GM12874 (cell line): ENCODE data around the gene CFAP91.

Experiments
- TF ChIP-seq, protein P1 (sequence below): IDR thresholded peaks from 2 replicates; pipeline ENCODE4 v1.5.1; 2011; ENCODE audit warnings: low read depth, mild to moderate bottlenecking, control low read depth, low read length, moderate library complexity; ENCODE audit not compliant: insufficient read depth

CFAP91 gene

DNA sequence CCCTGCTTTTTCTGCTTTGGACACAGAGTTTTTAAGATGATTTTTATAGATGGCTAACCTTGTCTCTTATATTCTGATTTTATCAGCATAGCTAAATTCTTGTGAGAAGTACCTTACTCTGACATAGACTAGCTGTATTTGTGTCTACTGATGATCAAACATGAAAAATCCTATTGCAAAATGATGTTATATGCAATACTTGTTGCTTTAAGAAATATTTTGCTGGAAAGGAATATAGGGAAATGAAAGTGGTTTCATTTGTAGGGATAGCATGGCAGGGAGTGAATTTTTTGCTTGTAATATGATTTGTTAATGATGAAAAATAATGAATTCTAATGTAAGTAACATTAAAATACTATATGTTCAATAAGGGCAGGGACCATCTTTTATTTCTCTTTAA is 35.9 kb downstream of the CFAP91 start:
- TF ChIP-seq, protein P1, sequence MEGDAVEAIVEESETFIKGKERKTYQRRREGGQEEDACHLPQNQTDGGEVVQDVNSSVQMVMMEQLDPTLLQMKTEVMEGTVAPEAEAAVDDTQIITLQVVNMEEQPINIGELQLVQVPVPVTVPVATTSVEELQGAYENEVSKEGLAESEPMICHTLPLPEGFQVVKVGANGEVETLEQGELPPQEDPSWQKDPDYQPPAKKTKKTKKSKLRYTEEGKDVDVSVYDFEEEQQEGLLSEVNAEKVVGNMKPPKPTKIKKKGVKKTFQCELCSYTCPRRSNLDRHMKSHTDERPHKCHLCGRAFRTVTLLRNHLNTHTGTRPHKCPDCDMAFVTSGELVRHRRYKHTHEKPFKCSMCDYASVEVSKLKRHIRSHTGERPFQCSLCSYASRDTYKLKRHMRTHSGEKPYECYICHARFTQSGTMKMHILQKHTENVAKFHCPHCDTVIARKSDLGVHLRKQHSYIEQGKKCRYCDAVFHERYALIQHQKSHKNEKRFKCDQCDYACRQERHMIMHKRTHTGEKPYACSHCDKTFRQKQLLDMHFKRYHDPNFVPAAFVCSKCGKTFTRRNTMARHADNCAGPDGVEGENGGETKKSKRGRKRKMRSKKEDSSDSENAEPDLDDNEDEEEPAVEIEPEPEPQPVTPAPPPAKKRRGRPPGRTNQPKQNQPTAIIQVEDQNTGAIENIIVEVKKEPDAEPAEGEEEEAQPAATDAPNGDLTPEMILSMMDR, result no peak

DNA sequence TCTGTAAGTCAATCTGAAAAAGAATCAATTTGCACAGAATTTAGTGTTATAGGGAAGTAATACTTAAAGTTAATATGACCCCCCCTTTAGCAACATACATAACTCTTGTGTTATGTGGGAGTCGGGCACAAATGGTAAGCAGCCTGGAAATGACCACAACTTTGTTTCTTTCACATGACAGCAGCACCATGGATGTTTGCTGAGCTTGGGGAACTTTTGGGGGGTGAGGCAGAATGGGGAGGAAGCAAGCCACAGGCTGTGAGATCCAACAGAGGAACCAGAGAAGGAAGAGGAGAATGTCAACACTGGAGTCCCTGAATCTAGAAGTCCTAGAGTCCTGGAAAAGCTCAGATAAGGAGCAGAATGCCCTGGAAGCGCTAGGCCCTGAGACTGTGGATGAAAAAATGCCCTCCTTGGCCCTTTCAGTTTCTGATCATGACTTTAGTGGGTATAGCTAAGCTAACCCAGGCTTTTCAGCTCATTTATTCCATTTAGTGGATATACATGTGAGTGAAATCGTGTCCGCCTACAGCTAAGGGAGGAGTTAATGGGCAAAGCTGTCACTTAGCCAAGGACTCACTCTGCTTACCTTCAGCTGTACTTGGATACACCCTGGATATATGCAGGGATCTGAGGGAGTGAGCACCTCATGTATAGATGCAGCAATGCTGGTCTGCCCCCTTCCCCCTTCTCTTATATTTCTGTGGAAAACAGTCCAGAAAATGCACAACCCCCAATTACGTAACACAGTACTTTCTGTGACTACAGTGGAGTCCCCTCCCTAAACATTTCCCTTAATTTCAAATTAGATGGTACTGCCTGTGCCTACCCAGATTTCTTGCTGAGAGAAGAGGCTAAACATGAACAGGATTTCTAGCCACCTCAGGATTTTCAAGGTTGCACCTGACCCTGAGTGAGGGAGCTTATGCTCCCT is 39.1 kb downstream of the CFAP91 start:
- TF ChIP-seq, protein P1, result no peak

DNA sequence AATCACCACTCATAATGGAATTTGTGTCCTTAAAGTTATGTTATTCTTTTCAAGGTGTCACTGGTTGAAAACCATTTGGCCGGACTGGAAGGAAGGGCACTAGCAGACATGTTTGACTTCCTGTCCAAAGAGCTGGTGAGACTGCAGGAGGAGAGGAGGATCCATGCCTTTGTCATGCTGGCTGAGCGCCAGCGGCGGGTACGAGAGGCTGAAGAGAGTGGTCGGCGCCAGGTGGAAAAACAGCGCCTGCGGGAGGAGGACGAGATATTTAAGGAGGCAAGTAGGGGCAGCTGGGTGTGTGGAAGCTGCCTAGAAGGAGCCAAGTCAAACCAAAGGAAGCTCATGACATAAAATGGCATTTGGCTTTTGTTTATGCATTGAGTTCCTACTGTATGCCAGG is 41.1 kb downstream of the CFAP91 start:
- TF ChIP-seq, protein P1, result no peak

DNA sequence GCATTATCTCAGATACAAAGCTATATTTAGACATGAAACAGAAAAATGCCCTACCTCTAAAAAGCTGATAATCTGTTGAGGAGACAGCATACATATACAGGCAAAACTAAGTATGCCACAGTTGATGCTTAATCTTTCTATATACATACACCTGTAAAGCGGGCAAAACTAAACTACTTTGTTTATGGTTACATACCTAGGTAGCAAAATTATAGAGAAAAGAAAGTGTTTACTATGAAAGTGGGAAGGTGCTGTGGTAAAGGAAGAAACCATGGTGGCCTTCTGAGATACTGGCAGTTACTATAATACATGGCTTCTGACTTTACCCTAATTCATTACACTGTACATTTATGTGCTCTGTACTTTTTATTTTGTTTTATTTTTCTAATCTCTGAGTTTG is 43.1 kb downstream of the CFAP91 start:
- TF ChIP-seq, protein P1, result no peak

DNA sequence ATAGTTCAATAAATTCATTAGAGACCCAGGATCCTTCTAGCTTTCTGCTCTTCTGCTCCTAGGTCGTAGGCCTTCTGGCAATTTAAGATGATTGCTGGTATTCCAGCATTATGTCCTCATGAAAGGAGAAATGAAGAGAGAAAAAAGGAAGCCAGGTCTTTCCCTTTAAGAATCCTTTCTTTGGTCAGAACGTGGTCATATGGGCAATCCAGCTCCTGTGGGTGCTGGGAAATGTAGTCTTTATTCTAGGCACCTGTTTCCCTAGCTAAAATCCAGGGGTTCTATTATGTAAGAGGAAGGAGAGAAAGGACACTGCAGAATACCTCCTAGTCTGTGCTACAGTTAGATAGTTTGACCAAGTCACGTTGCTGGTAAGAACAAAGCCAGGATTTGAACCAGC is 43.6 kb downstream of the CFAP91 start:
- TF ChIP-seq, protein P1, result no peak

DNA sequence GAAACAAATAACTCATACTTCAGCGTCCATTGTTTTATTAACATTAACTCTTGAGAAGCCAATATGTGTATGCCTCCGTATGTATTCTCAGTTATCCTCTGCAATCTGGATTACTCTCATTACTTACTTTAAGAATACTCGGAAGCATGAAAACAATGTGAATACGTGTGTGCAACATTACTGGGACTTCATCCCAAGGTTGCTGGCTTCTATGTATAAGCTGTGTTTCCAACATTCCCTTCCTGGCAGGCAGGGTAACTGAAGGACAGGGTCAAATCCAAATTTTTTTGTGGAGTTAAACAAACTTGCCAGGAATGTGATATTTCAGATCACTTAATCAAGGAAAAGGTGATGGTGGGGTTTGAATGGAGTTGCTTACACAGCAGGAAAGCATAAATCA is 44.5 kb downstream of the CFAP91 start:
- TF ChIP-seq, protein P1, result no peak

DNA sequence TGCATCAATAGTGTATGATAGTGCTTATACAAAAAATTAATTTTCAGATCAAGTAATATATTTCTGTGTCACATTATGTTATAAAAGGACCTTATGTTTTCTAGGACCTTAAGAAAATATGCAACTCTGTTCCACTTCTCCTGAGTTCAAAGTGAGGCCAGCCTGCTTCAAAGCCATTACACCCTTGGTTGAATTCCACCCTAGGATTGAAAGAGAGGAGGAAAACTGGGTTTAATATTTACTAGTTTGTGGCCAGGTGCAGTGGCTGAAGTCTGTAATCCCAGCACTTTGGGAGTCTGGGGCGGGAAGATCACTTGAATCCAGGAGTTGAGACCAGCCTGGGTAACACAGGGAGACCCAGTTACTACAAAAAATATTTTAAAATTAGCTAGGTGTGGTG is 46.2 kb downstream of the CFAP91 start:
- TF ChIP-seq, protein P1, result no peak
